HepG2 (cell line): ENCODE data around the gene ENO2. TPM values are rescaled to one million over a fixed set of nuclear protein-coding genes. Genes with fewer than 3 reads are reported as not detected.

Experiments
- ATAC-seq: fragments of 200-7000 bp; cut with Tn5 transposase; 3 replicates; pipeline ENCODE4 v1.9.1; 2020; ENCODE audit warnings: mild to moderate bottlenecking, moderate library complexity
- BruUV-seq: library from RNA; stranded (reverse); fragments of 400-500 nt; replicated peaks from 2 replicates; lab custom pipeline; 2021; lab: Mats Ljungman, UMichigan
- CTCF ChIA-PET: fragments of 300-600 bp; formaldehyde crosslinking; extraction: SDS; loops from one replicate; lab custom pipeline; 2021; ENCODE audit warnings: low total read pairs, inconsistent platforms, low intra/inter-chr PET ratio; lab: Yijun Ruan, JAX
- POLR2A ChIA-PET: fragments of 350-600 bp; sonication (Branson Sonifier 250); formaldehyde crosslinking; loops from one replicate; lab custom pipeline; 2020; ENCODE audit warnings: antibody characterized with exemption, inconsistent platforms; lab: Yijun Ruan, JAX
- DNase-seq: peaks from one replicate; pipeline ENCODE4 v3.0.0-alpha.2; 2015; ENCODE audit warnings: low spot score
- FAIRE-seq: peaks from 3 replicates; lab custom pipeline; 2011; peaks lifted over from hg19 to GRCh38; lab: Jason Lieb, UNC
- H2AFZ ChIP-seq: one replicate; pipeline ENCODE4 v1.6.1; 2011; ENCODE audit warnings: low read length, inconsistent platforms
- H3K27ac ChIP-seq: fragments of 300-600 bp; 3 replicates; pipeline ENCODE4 v1.8.0; 2011; ENCODE audit warnings: mixed run types, mild to moderate bottlenecking, mixed read lengths, low read length, inconsistent platforms; ENCODE audit not compliant: insufficient read depth; ENCODE audit errors: extremely low read length
- H3K27me3 ChIP-seq, 2 experiments: fragments of 200-600 bp in 1 of 2; 2 replicates in 1 of 2; 3 replicates in 1 of 2; pipeline versions ENCODE4 v1.6.0 to v1.8.0; 2011; ENCODE audit warnings: low read length in 2 of 2, mild to moderate bottlenecking in 2 of 2, moderate library complexity in 2 of 2, inconsistent platforms in 1 of 2; ENCODE audit not compliant: insufficient read depth in 2 of 2, control insufficient read depth in 1 of 2
- H3K36me3 ChIP-seq, 2 experiments: fragments of 200-600 bp in 1 of 2; replicated peaks in 1 of 2; 2 replicates in 1 of 2; 3 replicates in 1 of 2; pipeline versions ENCODE4 v1.5.1 to v1.8.0; 2011; ENCODE audit warnings: low read length in 2 of 2, inconsistent platforms in 1 of 2; ENCODE audit not compliant: insufficient read depth in 2 of 2, control insufficient read depth in 1 of 2
- H3K4me1 ChIP-seq: 2 replicates; pipeline ENCODE4 v1.5.1; 2012; ENCODE audit warnings: low read length, inconsistent platforms; ENCODE audit not compliant: insufficient read depth
- H3K4me2 ChIP-seq: 2 replicates; pipeline ENCODE4 v1.6.0; 2011; ENCODE audit warnings: low read depth, low read length, inconsistent platforms
- H3K4me3 ChIP-seq, 3 experiments: fragments of 200-600 bp in 1 of 3; sonication (generic), shearing (Covaris generic) in 1 of 3; replicated peaks in 1 of 3; 2 replicates each; pipeline ENCODE4 v1.5.1; 2011 to 2016; ENCODE audit warnings: low read length in 3 of 3, inconsistent platforms in 2 of 3, low read depth in 2 of 3, mild to moderate bottlenecking in 2 of 3, control low read depth in 1 of 3, mixed read lengths in 1 of 3; ENCODE audit not compliant: insufficient read depth in 1 of 3
- H3K79me2 ChIP-seq: one replicate; pipeline ENCODE4 v1.6.1; 2011; ENCODE audit warnings: low read length, inconsistent platforms; ENCODE audit not compliant: insufficient read depth
- H3K9ac ChIP-seq: 2 replicates; pipeline ENCODE4 v1.6.0; 2011; ENCODE audit warnings: mild to moderate bottlenecking, low read depth, low read length, inconsistent platforms; ENCODE audit not compliant: insufficient read depth
- H3K9me3 ChIP-seq: 2 replicates; pipeline ENCODE4 v1.5.1; 2012; ENCODE audit warnings: mild to moderate bottlenecking, low read length
- H4K20me1 ChIP-seq: 2 replicates; pipeline ENCODE4 v1.6.0; 2011; ENCODE audit warnings: inconsistent platforms, mild to moderate bottlenecking, low read length, moderate library complexity; ENCODE audit not compliant: insufficient read depth
- FOXM1 ChIP-seq: sonication (generic); formaldehyde crosslinking; IDR thresholded peaks from 2 replicates; pipeline ENCODE4 v1.5.0; 2020; ENCODE audit warnings: missing genetic modification reagents
- GPBP1L1 ChIP-seq: sonication (generic); formaldehyde crosslinking; IDR thresholded peaks from 2 replicates; pipeline ENCODE4 v1.5.0; 2020; ENCODE audit warnings: mild to moderate bottlenecking, missing genetic modification reagents
- MLX ChIP-seq: IDR thresholded peaks from 2 replicates; pipeline ENCODE4 v1.6.1; 2016
- NFYB ChIP-seq: sonication (generic); formaldehyde crosslinking; IDR thresholded peaks from 2 replicates; pipeline ENCODE4 v1.4.0; 2020; ENCODE audit warnings: missing genetic modification reagents
- ZNF501 ChIP-seq: sonication (generic); formaldehyde crosslinking; IDR thresholded peaks from 2 replicates; pipeline ENCODE4 v1.5.1; 2020; ENCODE audit warnings: mild to moderate bottlenecking, moderate library complexity, missing genetic modification reagents
- ZNF629 ChIP-seq: sonication (generic); formaldehyde crosslinking; conservative IDR thresholded peaks from 2 replicates; pipeline ENCODE4 v1.5.0; 2020; ENCODE audit warnings: missing genetic modification reagents
- WGBS: methylation state at CpG from one replicate; pipeline ENCODE4 v1.1.6; 2017; ENCODE audit warnings: low lambda C conversion rate; 5-methylcytosine and 5-hydroxymethylcytosine counted together
- in situ Hi-C: cut with HindIII; loops from 2 replicates; pipeline ENCODE4 v1.10.0; 2017; ENCODE audit warnings: low pct_unique_long_range_greater_than_20kb; ENCODE audit not compliant: extremely low pct_ligation_motif_present
- intact Hi-C: fragments of 100-400 bp; cut with micrococcal nuclease; formaldehyde crosslinking; loops from one replicate; pipeline ENCODE4 v1.10.0; 2022; ENCODE audit not compliant: unreplicated experiment
- polyA plus RNA-seq, 8 experiments: library from polyadenylated mRNA; depleted of rRNA in 3 of 8; stranded (reverse) in 7 of 8; unstranded in 1 of 8; fragments of >200 nt; fragmentation: Illumina TruSeq in 4 of 8; extraction: Trizol in 4 of 8; gene quantifications; 2 replicates each; pipeline versions ENCODE4 v1.2.1 to v1.2.3, GENCODE V29; 2011 to 2016; ENCODE audit warnings: low read depth in 4 of 8, missing spikeins in 1 of 8, mixed read lengths in 1 of 8; ENCODE audit not compliant: insufficient read depth in 1 of 8
- total RNA-seq, 5 experiments: library from RNA; depleted of rRNA; stranded (reverse); fragments of >200 nt; fragmentation: Illumina TruSeq; extraction: Trizol; gene quantifications; 2 replicates each; pipeline ENCODE4 v1.2.3, GENCODE V29; 2016; ENCODE audit warnings: low read depth in 1 of 5

Gene ENO2
- total and polyA plus RNA-seq, 2 of the 13 experiments (the other 11 are each of a cell fraction or from before 2014, with no cell fraction given) = 19.3 to 136 TPM

GRCh38 chr12:6953442-6954315 is 39.3 kb downstream of the ENO2 start (continued):
- no peak for TF ChIP-seq GPBP1L1 (CRISPR knock-in tag)

GRCh38 chr12:6954316-6955107 is 40.1 kb downstream of the ENO2 start:
- ChIA-PET CTCF (no interaction called here), POLR2A (interaction anchor here (0.7 to 1.2 kb wide), 2 partner anchors 8 to 11 kb away, joined by 4 to 5 read pairs; partner anchors contain the start of genes C12orf57 and RNU7-1)
- H4K20me1 ChIP-seq = no peaks in the 10 kb centered on the region
- H3K4me3 ChIP-seq = no peak overlapping the region
- peaks cover 5% of the 10 kb centered on the region; the same call in 1 of the 2 replicates for H3K4me1 ChIP-seq
- H2AFZ ChIP-seq = no peak overlapping the region
- TF ChIP-seq ZNF501 (CRISPR knock-in tag) (no peak), NFYB (no peak), ZNF629 (CRISPR knock-in tag) (0 out of 2 replicates have a peak, but pooled peaks have one; percentile 16), MLX (CRISPR knock-in tag) (no peak), FOXM1 (no peak)
- FAIRE-seq (no peak), DNase-seq (no peak), ATAC-seq (peak; percentile 17; the same call in 1 of the 3 replicates)
- no peaks in the 10 kb centered on the region for H3K9me3 ChIP-seq
- H3K9ac ChIP-seq = no peak overlapping the region
- no TSS peak for BruUV-seq
- no peak overlapping the region for H3K27ac ChIP-seq
- no peaks in the 10 kb centered on the region for H3K27me3 ChIP-seq
- intact Hi-C loops = no loop called here
- in situ Hi-C loops = no loop called here
- WGBS = 81% methylated on average over 11 of the region's 21 CpGs
- H3K4me2 ChIP-seq = no peak overlapping the region
- no peaks in the 10 kb centered on the region for H3K79me2 ChIP-seq
- no peaks in the 10 kb centered on the region; a peak in 1 of 5 replicates for H3K36me3 ChIP-seq
